ENCODE measurements around the gene TP73.
A peak's percentile ranks its signal among the peaks of the same experiment; 100 is the strongest.

TP73 gene

GRCh38 chr1:3609016-3609768 is 43.1 kb upstream of the TP73 start:
- Histone ChIP-seq H3K4me1 (peaks cover 84% of the 10 kb centered on the region), H3K36me3 (peaks cover 23% of the 10 kb centered on the region), H3K4me3 (peak overlapping the region; percentile 81), H3K27ac (peak overlapping the region; percentile 88), H3K9ac (peak overlapping the region; percentile 67), H3K27me3 (peaks cover 17% of the 10 kb centered on the region), H4K20me1 (peaks cover 85% of the 10 kb centered on the region), H3K9me3 (no peaks in the 10 kb centered on the region), H3K4me2 (peak overlapping the region; percentile 95)
- no peak for TF ChIP-seq Cebpa-rat (IDR thresholded peaks at IDR 0.05)

DNA sequence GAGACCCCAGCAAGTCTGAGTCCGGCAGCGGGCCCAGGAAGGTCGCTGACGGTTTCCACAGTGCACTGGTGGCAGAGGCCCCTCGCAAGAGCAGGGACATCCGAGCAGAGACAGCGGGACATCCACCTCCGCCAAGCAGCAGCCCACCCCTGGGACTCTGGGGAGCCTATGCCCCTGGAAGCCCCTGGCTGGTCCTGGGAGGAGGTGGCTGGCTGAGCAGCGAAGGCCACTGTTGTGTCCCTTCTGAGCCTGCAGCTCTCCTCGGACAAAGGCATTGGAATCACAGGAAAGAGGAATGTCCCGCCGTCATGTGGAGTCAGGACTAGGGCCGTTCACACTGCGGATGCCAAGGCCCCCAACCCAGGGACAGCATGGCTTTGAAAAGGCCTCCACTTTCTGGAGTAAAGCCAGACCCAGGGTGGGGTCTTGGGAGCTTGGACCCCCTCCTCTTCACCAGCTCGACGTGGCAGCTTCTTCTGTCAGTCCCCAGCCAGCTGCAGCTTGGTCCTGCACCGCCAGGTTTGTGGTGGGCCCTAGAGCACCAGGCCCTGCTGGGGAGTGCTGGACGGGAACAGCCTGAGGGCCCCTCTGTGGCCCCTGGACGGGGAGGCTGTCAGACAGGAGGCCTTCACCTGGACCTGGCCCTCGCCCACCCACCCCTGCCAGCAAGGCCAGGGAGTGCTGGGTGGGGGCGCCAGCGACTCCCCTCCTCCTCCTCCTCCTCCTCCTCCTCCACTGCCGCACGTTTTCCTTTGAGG is 42.4 kb upstream of the TP73 start:
- peak overlapping the region; percentile 67 for H3K9ac ChIP-seq
- peak overlapping the region; percentile 95 for H3K4me2 ChIP-seq
- H3K27ac ChIP-seq, result peak overlapping the region; percentile 88
- H3K9me3 ChIP-seq, result no peaks in the 10 kb centered on the region
- H3K4me1 ChIP-seq, result peaks cover 86% of the 10 kb centered on the region
- no peak for TF ChIP-seq Cebpa-rat (IDR thresholded peaks at IDR 0.05)
- peaks cover 17% of the 10 kb centered on the region for H3K27me3 ChIP-seq
- peak overlapping the region; percentile 81 for H3K4me3 ChIP-seq
- H3K36me3 ChIP-seq, result peaks cover 23% of the 10 kb centered on the region
- peaks cover 85% of the 10 kb centered on the region for H4K20me1 ChIP-seq

- H3K36me3 ChIP-seq, result peaks cover 21% of the 10 kb centered on the region
- H3K4me1 ChIP-seq, result peaks cover 84% of the 10 kb centered on the region
- peak overlapping the region; percentile 81 for H3K4me3 ChIP-seq
- no peaks in the 10 kb centered on the region for H3K9me3 ChIP-seq
- TF ChIP-seq Cebpa-rat (IDR thresholded peaks at IDR 0.05), result no peak
- peaks cover 17% of the 10 kb centered on the region for H3K27me3 ChIP-seq
- peak overlapping the region; percentile 88 for H3K27ac ChIP-seq
- H3K9ac ChIP-seq, result peak overlapping the region; percentile 82
- peak overlapping the region; percentile 95 for H3K4me2 ChIP-seq
- peaks cover 85% of the 10 kb centered on the region for H4K20me1 ChIP-seq
Observed at GRCh38 chr1:3610527-3611169, 41.7 kb upstream of the TP73 start.

DNA sequence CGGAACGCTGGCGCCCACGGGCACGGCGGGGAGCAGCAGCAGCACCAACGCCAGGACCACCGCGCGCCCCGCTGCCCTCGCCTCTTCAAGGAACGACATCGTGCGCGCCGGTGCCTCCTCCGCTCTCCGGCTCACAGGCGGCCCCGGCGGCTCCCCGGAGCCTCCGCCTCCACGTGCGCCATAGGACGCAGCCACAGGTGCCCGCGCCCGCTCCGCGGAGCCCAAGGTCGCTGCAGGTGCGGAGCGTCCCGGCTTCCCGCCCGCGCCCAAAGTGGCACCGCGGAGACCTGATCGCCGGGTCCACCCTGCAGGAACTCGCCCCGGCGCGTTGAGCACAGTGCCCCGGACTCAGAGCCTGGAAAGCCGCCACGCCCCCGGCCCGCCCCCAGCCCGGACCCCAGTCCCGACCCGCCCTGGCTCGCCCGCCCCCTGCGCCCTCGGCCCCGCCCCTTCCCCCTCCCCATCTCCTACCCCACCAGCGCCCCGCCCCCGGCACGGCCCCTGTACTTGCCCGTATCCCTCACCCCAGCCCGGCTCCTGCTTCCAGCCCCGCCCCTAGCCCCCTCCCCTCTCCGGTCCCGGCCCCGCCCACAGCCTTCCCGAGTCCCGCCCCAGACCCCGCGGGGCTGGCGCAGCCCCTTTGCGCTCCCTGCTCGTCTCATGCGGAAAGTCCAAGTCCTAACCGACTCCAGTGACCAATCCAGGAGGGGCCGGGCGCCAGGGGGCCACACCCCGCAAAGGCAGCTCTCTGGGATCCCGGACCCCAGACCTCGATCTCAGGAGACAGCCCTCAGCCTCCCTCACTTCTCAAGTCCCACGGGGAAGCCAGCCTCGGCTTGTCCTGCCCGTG is 40.9 kb upstream of the TP73 start, which contains the start of gene MEGF6:
Gene MEGF6, minus strand, starts transcription at position 339 of the 850 bp plus-strand sequence. Its CDS starts 240 bp downstream, at position 99.
- Histone ChIP-seq H3K9ac (peak within 1 kb of the TSS; percentile 82), H3K36me3 (peaks cover 14% of the 10 kb centered on the region), H3K4me3 (peak within 1 kb of the TSS; percentile 81), H3K27me3 (peaks cover 17% of the 10 kb centered on the region), H3K27ac (peak within 1 kb of the TSS; percentile 88), H3K4me1 (peaks cover 77% of the 10 kb centered on the region), H3K9me3 (no peaks in the 10 kb centered on the region), H4K20me1 (peaks cover 80% of the 10 kb centered on the region), H3K4me2 (peak within 1 kb of the TSS; percentile 95)
- no peak for TF ChIP-seq Cebpa-rat (IDR thresholded peaks at IDR 0.05)

- Histone ChIP-seq H3K27me3 (peaks cover 17% of the 10 kb centered on the region), H3K4me1 (peaks cover 70% of the 10 kb centered on the region), H3K4me2 (peak overlapping the region; percentile 94), H3K9me3 (no peaks in the 10 kb centered on the region), H3K27ac (no peak overlapping the region), H3K9ac (no peak overlapping the region), H3K4me3 (peak overlapping the region; percentile 55), H4K20me1 (peaks cover 73% of the 10 kb centered on the region), H3K36me3 (peaks cover 6% of the 10 kb centered on the region)
- no peak for TF ChIP-seq Cebpa-rat (IDR thresholded peaks at IDR 0.05)
Observed at GRCh38 chr1:3612123-3612522, 40.2 kb upstream of the TP73 start.

DNA sequence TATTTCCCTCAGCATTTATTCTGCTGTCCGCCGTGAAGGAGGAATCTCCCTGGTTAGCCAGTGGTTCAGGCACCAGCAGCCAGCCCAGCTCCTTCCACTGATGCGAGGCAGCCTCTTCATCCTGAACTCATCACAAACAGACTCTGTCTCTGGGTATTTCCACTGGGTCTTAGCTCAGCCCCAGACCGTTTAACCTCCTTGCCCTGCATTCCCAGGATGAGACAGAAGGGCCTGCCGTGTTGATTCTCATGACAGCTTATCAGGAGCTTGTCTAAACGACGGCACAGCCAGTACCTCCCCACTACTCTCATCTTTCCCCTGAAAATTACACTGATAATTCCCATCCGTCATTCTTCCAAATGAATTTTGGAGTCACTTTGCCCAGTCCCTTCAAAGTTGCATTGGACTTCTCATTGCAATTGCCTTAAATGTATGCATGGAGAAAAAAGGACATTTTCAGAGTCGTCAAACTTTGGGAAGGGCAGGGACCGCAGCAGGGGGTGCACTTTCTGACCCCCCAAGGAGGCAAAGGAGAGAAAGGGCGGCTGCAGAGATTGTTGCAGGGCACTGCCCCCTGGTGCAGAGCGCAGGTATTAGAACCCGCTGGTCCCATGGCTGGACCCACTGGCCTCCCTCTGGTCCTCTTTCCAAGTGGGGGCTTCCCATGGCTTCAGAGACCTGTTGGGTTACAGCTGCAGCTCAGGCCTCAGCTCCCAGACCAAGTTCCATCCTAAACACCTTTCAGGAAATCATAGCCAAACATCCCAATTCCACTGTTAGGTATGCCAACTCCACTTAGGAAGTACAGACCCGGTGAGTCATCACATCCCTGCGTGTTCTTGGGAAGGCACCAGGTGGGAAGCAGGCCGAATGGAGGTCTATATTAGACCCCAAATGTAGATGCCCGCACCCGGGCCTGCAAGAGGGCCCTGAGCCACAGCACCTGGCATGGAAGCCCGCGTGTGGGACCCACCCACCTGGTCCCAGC is 37.3 kb upstream of the TP73 start:
- H3K27ac ChIP-seq, result no peak overlapping the region
- no peaks in the 10 kb centered on the region for H3K36me3 ChIP-seq
- no peak overlapping the region for H3K4me3 ChIP-seq
- H3K4me1 ChIP-seq, result peaks cover 59% of the 10 kb centered on the region
- peaks cover 44% of the 10 kb centered on the region for H4K20me1 ChIP-seq
- TF ChIP-seq Cebpa-rat (IDR thresholded peaks at IDR 0.05), result no peak
- peaks cover 17% of the 10 kb centered on the region for H3K27me3 ChIP-seq
- peak overlapping the region; percentile 94 for H3K4me2 ChIP-seq
- H3K9ac ChIP-seq, result no peak overlapping the region
- no peaks in the 10 kb centered on the region for H3K9me3 ChIP-seq

GRCh38 chr1:3616861-3617260 is 35.5 kb upstream of the TP73 start:
- peaks cover 47% of the 10 kb centered on the region for H4K20me1 ChIP-seq
- no peak overlapping the region for H3K4me3 ChIP-seq
- no peak overlapping the region for H3K27ac ChIP-seq
- no peak for TF ChIP-seq Cebpa-rat (IDR thresholded peaks at IDR 0.05)
- no peaks in the 10 kb centered on the region for H3K9me3 ChIP-seq
- H3K4me2 ChIP-seq, result no peak overlapping the region
- peaks cover 15% of the 10 kb centered on the region for H3K27me3 ChIP-seq
- no peaks in the 10 kb centered on the region for H3K36me3 ChIP-seq
- peaks cover 64% of the 10 kb centered on the region for H3K4me1 ChIP-seq
- no peak overlapping the region for H3K9ac ChIP-seq

DNA sequence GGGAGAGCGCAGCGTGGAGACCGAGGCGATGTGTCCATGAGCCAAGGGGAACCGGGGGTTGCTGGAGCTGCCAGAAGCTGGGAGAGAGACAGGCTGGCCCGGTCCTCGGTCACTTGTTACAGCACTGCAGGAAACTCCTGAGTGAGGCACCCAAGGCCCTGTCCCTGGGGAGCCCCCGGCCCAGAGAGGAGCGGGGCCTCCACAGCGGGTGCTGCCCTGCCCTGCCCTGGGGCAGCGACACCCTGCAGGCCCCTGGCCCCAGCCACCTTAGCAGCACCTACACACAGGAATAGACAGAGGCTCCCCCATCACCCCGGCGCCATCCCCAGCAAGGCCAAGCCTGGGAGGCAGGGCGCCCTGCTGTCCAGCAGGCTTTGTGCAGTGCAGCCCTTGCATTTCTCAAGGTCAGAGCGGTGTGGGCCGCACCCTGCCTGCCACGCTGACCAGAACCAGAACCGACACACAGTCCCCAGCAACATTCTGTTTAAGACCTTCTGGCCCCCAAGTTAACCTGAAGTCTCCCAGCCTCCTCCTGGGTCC is 34.4 kb upstream of the TP73 start:
- Histone ChIP-seq H3K4me1 (peaks cover 54% of the 10 kb centered on the region), H3K36me3 (no peaks in the 10 kb centered on the region), H3K9me3 (no peaks in the 10 kb centered on the region), H3K4me2 (no peak overlapping the region), H4K20me1 (peaks cover 37% of the 10 kb centered on the region), H3K4me3 (no peak overlapping the region), H3K9ac (no peak overlapping the region), H3K27me3 (peaks cover 13% of the 10 kb centered on the region), H3K27ac (no peak overlapping the region)
- no peak for TF ChIP-seq Cebpa-rat (IDR thresholded peaks at IDR 0.05)

All from BLaER1 (cell line).